Body of pancreas (tissue), 4 donors: ENCODE results near the gene FAT2.

ENCODE experiments used
- POLR2A ChIP-seq, 3 donors: fragments of 450-650 bp; IDR thresholded peaks; one replicate each; pipeline ENCODE4 v1.6.1; 2016; ENCODE audit warnings: antibody characterized with exemption in 3 of 3, mild to moderate bottlenecking in 2 of 3
- TF ChIP-seq, protein P1 (sequence below), 7 experiments: fragments of 450-650 bp in 4 of 7; fragments of 200-600 bp in 3 of 7; sonication (generic) in 3 of 7; IDR thresholded peaks; one replicate each; pipeline ENCODE4 v1.5.1; 2016 to 2019; ENCODE audit warnings: antibody characterized with exemption in 7 of 7

DNA sequence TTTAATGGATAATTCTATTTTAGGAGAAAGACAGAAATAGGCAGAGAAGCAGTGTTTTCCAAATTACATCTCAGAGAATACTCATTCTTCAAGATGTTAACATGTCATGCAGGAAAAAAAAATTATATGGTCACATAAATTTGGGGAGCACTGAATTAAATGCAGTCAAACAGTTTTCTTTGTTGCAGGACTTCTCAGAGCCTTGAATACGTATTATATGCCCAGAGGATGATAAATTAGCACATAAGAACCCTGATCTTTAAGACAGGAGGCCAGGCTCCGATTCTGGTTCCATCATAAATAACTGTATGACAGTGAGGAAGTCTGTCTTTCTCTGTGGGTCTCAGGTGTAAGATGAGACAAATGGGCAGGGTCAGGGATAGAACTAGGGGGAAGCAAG is 41.4 kb downstream of the FAT2 start:
- TF ChIP-seq, protein P1, sequence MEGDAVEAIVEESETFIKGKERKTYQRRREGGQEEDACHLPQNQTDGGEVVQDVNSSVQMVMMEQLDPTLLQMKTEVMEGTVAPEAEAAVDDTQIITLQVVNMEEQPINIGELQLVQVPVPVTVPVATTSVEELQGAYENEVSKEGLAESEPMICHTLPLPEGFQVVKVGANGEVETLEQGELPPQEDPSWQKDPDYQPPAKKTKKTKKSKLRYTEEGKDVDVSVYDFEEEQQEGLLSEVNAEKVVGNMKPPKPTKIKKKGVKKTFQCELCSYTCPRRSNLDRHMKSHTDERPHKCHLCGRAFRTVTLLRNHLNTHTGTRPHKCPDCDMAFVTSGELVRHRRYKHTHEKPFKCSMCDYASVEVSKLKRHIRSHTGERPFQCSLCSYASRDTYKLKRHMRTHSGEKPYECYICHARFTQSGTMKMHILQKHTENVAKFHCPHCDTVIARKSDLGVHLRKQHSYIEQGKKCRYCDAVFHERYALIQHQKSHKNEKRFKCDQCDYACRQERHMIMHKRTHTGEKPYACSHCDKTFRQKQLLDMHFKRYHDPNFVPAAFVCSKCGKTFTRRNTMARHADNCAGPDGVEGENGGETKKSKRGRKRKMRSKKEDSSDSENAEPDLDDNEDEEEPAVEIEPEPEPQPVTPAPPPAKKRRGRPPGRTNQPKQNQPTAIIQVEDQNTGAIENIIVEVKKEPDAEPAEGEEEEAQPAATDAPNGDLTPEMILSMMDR (IDR thresholded peaks at IDR 0.05), result no peak
- TF ChIP-seq POLR2A (IDR thresholded peaks at IDR 0.05), result no peak
